ENCODE measurements around the gene BTNL3.
"Not testable (repeated sequence)": the region's sequence is repeated elsewhere in the genome, so short reads cannot be mapped to it uniquely, and the experiment has no call there.

Gene BTNL3

GRCh38 chr5:181024245-181025064 is 35.8 kb downstream of the BTNL3 start:
- DNase-seq = no peak

GRCh38 chr5:181027452-181028031 is 38.9 kb downstream of the BTNL3 start:
- DNase-seq = no peak

GRCh38 chr5:181028032-181028819 is 39.6 kb downstream of the BTNL3 start:
- no peak for DNase-seq

- DNase-seq = no peak
Observed at GRCh38 chr5:181031716-181032115, 43.1 kb downstream of the BTNL3 start.

GRCh38 chr5:181035991-181036815 is 47.6 kb downstream of the BTNL3 start:
- DNase-seq = no peak

- DNase-seq = no peak
Observed at GRCh38 chr5:181036816-181037364, 48.2 kb downstream of the BTNL3 start.

GRCh38 chr5:181037365-181037861 is 48.8 kb downstream of the BTNL3 start:
- no peak for DNase-seq

- DNase-seq = no peak
Observed at GRCh38 chr5:181039471-181039870, 50.8 kb downstream of the BTNL3 start.

GRCh38 chr5:181039931-181040630 is 51.4 kb downstream of the BTNL3 start, which contains the start of gene BTNL9:
BTNL9 (plus strand) TSS chr5:181040266; CDS start chr5:181045490, 5,224 bp downstream.
- no peak for DNase-seq

- no peak for DNase-seq
Observed at GRCh38 chr5:181040631-181040945, 51.9 kb downstream of the BTNL3 start.

- no peak for DNase-seq
Observed at GRCh38 chr5:181041043-181041442, 52.4 kb downstream of the BTNL3 start.

GRCh38 chr5:181042036-181042713 is 53.5 kb downstream of the BTNL3 start:
- no peak for DNase-seq

GRCh38 chr5:181042722-181043121 is 54.1 kb downstream of the BTNL3 start:
- DNase-seq = no peak

- no peak for DNase-seq
Observed at GRCh38 chr5:181043285-181044092, 54.8 kb downstream of the BTNL3 start.

GRCh38 chr5:181044093-181044599 is 55.5 kb downstream of the BTNL3 start:
- DNase-seq = no peak

GRCh38 chr5:181044662-181045305 is 56.1 kb downstream of the BTNL3 start:
- no peak for DNase-seq

- DNase-seq = no peak
Observed at GRCh38 chr5:181045316-181045715, 56.7 kb downstream of the BTNL3 start.

- not testable (repeated sequence) for DNase-seq
Observed at GRCh38 chr5:181045857-181046256, 57.2 kb downstream of the BTNL3 start.

GRCh38 chr5:181047288-181047687 is 58.6 kb downstream of the BTNL3 start:
- no peak for DNase-seq

Measured in right hindlimb (tissue), 1 donor.